ENCODE results near the gene SLC36A3.

GRCh38 chr5:151347369-151347768, 43.8 kb upstream of the SLC36A3 start, which contains the start of gene SLC36A2:
- no peak for TF ChIP-seq CTCF (IDR thresholded peaks at IDR 0.05; ENCODE audit: insufficient read depth, low read length)
- TF ChIP-seq POLR2AphosphoS5 (IDR thresholded peaks at IDR 0.05; ENCODE audit: low read depth) = no peak

All from HL-60 (cell line).